SK-N-SH (cell line): ENCODE results near the gene NBEAL1. TPM values are rescaled to one million over a fixed set of nuclear protein-coding genes. Genes with fewer than 3 reads are reported as not detected.

Experiments used
- CTCF ChIA-PET: fragments of 300-600, 350-600 bp; formaldehyde crosslinking; extraction: SDS; loops from one replicate; lab custom pipeline; 2021; lab: Yijun Ruan, JAX
- POLR2A ChIA-PET: fragments of 350-600 bp; sonication (Branson Sonifier 250); formaldehyde crosslinking; extraction: SDS; loops from one replicate; lab custom pipeline; 2020; ENCODE audit warnings: antibody characterized with exemption, inconsistent platforms; lab: Yijun Ruan, JAX
- DNase-seq: peaks from one replicate; pipeline ENCODE4 v3.0.0; 2012
- H2AFZ ChIP-seq: fragments of 200-600 bp; sonication (generic); 2 replicates; pipeline ENCODE4 v1.8.1; 2016; ENCODE audit warnings: antibody characterized with exemption, mild to moderate bottlenecking, low read depth
- H3F3A ChIP-seq: fragments of 200-600 bp; sonication (generic); replicated peaks from 2 replicates; pipeline ENCODE3; 2016; ENCODE audit warnings: antibody characterized with exemption, mild to moderate bottlenecking; ENCODE audit not compliant: insufficient read depth
- H3K27ac ChIP-seq, 2 experiments: fragments of 200-500 bp in 1 of 2; fragments of 200-600 bp in 1 of 2; sonication (Bioruptor generic) in 1 of 2; sonication (generic), shearing (Covaris generic) in 1 of 2; 2 replicates each; pipeline versions ENCODE4 v1.5.1 to v1.6.1; 2014 to 2016; ENCODE audit warnings: low read depth in 2 of 2, inconsistent platforms in 1 of 2, low read length in 1 of 2, mild to moderate bottlenecking in 1 of 2, mixed read lengths in 1 of 2
- H3K27me3 ChIP-seq: fragments of 200-600 bp; sonication (generic), shearing (Covaris generic); 2 replicates; pipeline ENCODE4 v1.6.1; 2016; ENCODE audit warnings: mixed run types; ENCODE audit not compliant: insufficient read depth
- H3K36me3 ChIP-seq, 2 experiments: fragments of 200-500 bp in 1 of 2; fragments of 200-600 bp in 1 of 2; sonication (Bioruptor generic) in 1 of 2; sonication (generic) in 1 of 2; replicated peaks in 1 of 2; 2 replicates each; pipeline versions ENCODE3 to v1.5.1; 2014 to 2016; ENCODE audit warnings: low read length in 1 of 2, mild to moderate bottlenecking in 1 of 2; ENCODE audit not compliant: insufficient read depth in 2 of 2, control insufficient read depth in 1 of 2
- H3K4me1 ChIP-seq, 2 experiments: fragments of 200-500 bp in 1 of 2; fragments of 200-600 bp in 1 of 2; sonication (Bioruptor generic) in 1 of 2; sonication (generic), shearing (Covaris generic) in 1 of 2; 2 replicates each; pipeline versions ENCODE4 v1.5.1 to v1.6.1; 2014 to 2016; ENCODE audit warnings: low read depth in 1 of 2, low read length in 1 of 2, mixed run types in 1 of 2; ENCODE audit not compliant: insufficient read depth in 2 of 2, control insufficient read depth in 1 of 2
- H3K4me2 ChIP-seq: fragments of 200-600 bp; sonication (generic), shearing (Covaris generic); 2 replicates; pipeline ENCODE4 v1.6.1; 2017; ENCODE audit warnings: mixed run types
- H3K4me3 ChIP-seq, 2 experiments: fragments of 200-500 bp in 1 of 2; fragments of 200-600 bp in 1 of 2; sonication (Bioruptor generic) in 1 of 2; sonication (generic), shearing (Covaris generic) in 1 of 2; 2 replicates each; pipeline versions ENCODE4 v1.5.1 to v1.8.1; 2014 to 2016; ENCODE audit warnings: low read depth in 2 of 2, inconsistent platforms in 1 of 2, low read length in 1 of 2, mild to moderate bottlenecking in 1 of 2, mixed read lengths in 1 of 2, moderate library complexity in 1 of 2
- H3K79me2 ChIP-seq: fragments of 200-600 bp; sonication (generic); 2 replicates; pipeline ENCODE4 v1.8.1; 2017; ENCODE audit warnings: mild to moderate bottlenecking; ENCODE audit not compliant: insufficient read depth
- H3K9ac ChIP-seq: fragments of 200-600 bp; sonication (generic); 2 replicates; pipeline ENCODE4 v1.6.1; 2017; ENCODE audit warnings: mixed run types
- H3K9me2 ChIP-seq: fragments of 200-600 bp; sonication (generic); 2 replicates; pipeline ENCODE4 v1.6.1; 2017; ENCODE audit warnings: mixed run types
- H3K9me3 ChIP-seq: fragments of 200-600 bp; sonication (generic); 2 replicates; pipeline ENCODE4 v1.6.1; 2017; ENCODE audit warnings: mixed run types, mild to moderate bottlenecking, moderate library complexity
- H4K20me1 ChIP-seq: fragments of 200-600 bp; sonication (generic); 2 replicates; pipeline ENCODE4 v1.6.1; 2017; ENCODE audit warnings: mild to moderate bottlenecking, mixed run types; ENCODE audit not compliant: insufficient read depth
- CHD2 ChIP-seq: fragments of 150-350 bp; IDR thresholded peaks from 2 replicates; pipeline ENCODE4 v1.6.1; 2018; ENCODE audit warnings: low read length; ENCODE audit not compliant: partially characterized antibody
- CTCF ChIP-seq: fragments of 200-600 bp; sonication (generic); IDR thresholded peaks from 2 replicates; pipeline ENCODE4 v1.6.1; 2017; ENCODE audit warnings: antibody characterized with exemption, mild to moderate bottlenecking, moderate library complexity
- ELF1 ChIP-seq: IDR thresholded peaks from 2 replicates; pipeline ENCODE4 v1.4.0; 2012
- FOXJ3 ChIP-seq: sonication (generic); formaldehyde crosslinking; IDR thresholded peaks from 2 replicates; pipeline ENCODE4 v1.5.1; 2020; ENCODE audit warnings: mild to moderate bottlenecking, missing genetic modification reagents
- GABPA ChIP-seq: IDR thresholded peaks from 2 replicates; pipeline ENCODE4 v1.4.0; 2012; ENCODE audit warnings: low read depth, mild to moderate bottlenecking
- JUND ChIP-seq: IDR thresholded peaks from 2 replicates; pipeline ENCODE4 v1.4.0; 2012
- NRF1 ChIP-seq: IDR thresholded peaks from 2 replicates; pipeline ENCODE4 v1.6.1; 2012; ENCODE audit warnings: low read depth, mild to moderate bottlenecking, low read length
- SMC3 ChIP-seq: IDR thresholded peaks from 2 replicates; pipeline ENCODE4 v1.6.1; 2012; ENCODE audit warnings: low read depth, low read length, improper control_type of control experiment
- TAF1 ChIP-seq: IDR thresholded peaks from 2 replicates; pipeline ENCODE4 v1.6.1; 2012; ENCODE audit warnings: low read depth, mild to moderate bottlenecking, low read length, moderate library complexity, borderline replicate concordance
- TCF12 ChIP-seq: IDR thresholded peaks from 2 replicates; pipeline ENCODE4 v1.4.0; 2012
- YY1 ChIP-seq: IDR thresholded peaks from 2 replicates; pipeline ENCODE4 v1.4.0; 2012; ENCODE audit warnings: low read depth, mild to moderate bottlenecking
- WGBS: methylation state at CpG from one replicate; pipeline ENCODE4 v1.1.6; 2017; ENCODE audit warnings: low lambda C conversion rate; 5-methylcytosine and 5-hydroxymethylcytosine counted together
- polyA plus RNA-seq, 3 experiments: library from polyadenylated mRNA; depleted of rRNA; stranded (reverse); fragments of >200 nt; gene quantifications; 2 replicates each; pipeline ENCODE4 v1.2.3, GENCODE V29; 2012
- TF ChIP-seq, protein P1 (sequence below): IDR thresholded peaks from 2 replicates; pipeline ENCODE4 v1.4.0; 2012; ENCODE audit warnings: low read depth
- TF ChIP-seq, protein P2 (sequence below): IDR thresholded peaks from 2 replicates; pipeline ENCODE4 v1.6.1; 2012; ENCODE audit warnings: mild to moderate bottlenecking, low read depth, low read length, moderate library complexity

NBEAL1 gene
- polyA plus RNA-seq, 1 of the 3 experiments (the other 2 are of a cell fraction) = 3.3 TPM

DNA sequence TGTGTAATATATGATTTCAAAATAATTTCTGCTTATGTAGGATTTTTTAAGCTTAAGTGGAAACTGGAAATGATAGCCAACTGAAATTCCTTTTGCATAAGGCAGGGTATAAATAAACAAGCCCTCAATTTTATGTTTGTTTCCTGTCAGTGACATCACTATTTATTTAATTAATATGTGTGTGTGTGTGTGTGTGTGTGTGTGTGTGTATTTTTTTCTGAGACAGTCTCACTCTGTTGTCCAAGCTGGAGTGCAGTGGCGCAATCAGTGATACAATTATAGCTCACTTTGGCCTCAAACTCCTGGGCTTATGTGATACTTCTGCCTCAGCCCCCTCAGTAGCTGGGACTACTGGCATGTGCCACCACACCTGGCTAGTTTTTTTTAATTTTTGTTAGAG lies 194.9 kb downstream of the NBEAL1 start:
- H3F3A ChIP-seq = no peaks in the 10 kb centered on the region
- CTCF ChIA-PET = interaction anchor here (0.7 kb wide), 3 partner anchors 15 to 69 kb away, joined by 3 read pairs; no protein-coding TSS in a partner anchor
- H3K4me1 ChIP-seq = no peaks in the 10 kb centered on the region
- no peaks in the 10 kb centered on the region for H3K27me3 ChIP-seq
- WGBS = 100% methylated on average over 1 of the region's 1 CpG
- peaks cover 6 to 35% of the 10 kb centered on the region in 2 experiments for H3K36me3 ChIP-seq
- H3K9ac ChIP-seq = no peak overlapping the region
- no peak overlapping the region for H3K4me3 ChIP-seq
- DNase-seq = no peak
- H2AFZ ChIP-seq = no peak overlapping the region
- no peaks in the 10 kb centered on the region for H3K9me3 ChIP-seq
- POLR2A ChIA-PET = no interaction called here
- no peak overlapping the region for H3K27ac ChIP-seq
- H3K9me2 ChIP-seq = no peaks in the 10 kb centered on the region
- no peak overlapping the region for H3K4me2 ChIP-seq
- H4K20me1 ChIP-seq = no peaks in the 10 kb centered on the region
- TF ChIP-seq, protein P1, sequence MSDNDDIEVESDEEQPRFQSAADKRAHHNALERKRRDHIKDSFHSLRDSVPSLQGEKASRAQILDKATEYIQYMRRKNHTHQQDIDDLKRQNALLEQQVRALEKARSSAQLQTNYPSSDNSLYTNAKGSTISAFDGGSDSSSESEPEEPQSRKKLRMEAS = no peak
- TF ChIP-seq SMC3 = no peak
- TF ChIP-seq FOXJ3 (CRISPR knock-in tag) = no peak
- TF ChIP-seq, protein P2, sequence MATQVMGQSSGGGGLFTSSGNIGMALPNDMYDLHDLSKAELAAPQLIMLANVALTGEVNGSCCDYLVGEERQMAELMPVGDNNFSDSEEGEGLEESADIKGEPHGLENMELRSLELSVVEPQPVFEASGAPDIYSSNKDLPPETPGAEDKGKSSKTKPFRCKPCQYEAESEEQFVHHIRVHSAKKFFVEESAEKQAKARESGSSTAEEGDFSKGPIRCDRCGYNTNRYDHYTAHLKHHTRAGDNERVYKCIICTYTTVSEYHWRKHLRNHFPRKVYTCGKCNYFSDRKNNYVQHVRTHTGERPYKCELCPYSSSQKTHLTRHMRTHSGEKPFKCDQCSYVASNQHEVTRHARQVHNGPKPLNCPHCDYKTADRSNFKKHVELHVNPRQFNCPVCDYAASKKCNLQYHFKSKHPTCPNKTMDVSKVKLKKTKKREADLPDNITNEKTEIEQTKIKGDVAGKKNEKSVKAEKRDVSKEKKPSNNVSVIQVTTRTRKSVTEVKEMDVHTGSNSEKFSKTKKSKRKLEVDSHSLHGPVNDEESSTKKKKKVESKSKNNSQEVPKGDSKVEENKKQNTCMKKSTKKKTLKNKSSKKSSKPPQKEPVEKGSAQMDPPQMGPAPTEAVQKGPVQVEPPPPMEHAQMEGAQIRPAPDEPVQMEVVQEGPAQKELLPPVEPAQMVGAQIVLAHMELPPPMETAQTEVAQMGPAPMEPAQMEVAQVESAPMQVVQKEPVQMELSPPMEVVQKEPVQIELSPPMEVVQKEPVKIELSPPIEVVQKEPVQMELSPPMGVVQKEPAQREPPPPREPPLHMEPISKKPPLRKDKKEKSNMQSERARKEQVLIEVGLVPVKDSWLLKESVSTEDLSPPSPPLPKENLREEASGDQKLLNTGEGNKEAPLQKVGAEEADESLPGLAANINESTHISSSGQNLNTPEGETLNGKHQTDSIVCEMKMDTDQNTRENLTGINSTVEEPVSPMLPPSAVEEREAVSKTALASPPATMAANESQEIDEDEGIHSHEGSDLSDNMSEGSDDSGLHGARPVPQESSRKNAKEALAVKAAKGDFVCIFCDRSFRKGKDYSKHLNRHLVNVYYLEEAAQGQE = no peak
- no peak for TF ChIP-seq CTCF
- TF ChIP-seq CHD2 = no peak
- no peak for TF ChIP-seq TAF1
- TF ChIP-seq NRF1 = no peak
- no peak for TF ChIP-seq ELF1
- no peak for TF ChIP-seq YY1
- TF ChIP-seq JUND = no peak
- no peak for TF ChIP-seq GABPA
- no peak for TF ChIP-seq TCF12
- TF ChIP-seq, all 33 proteins: peak for 0
- no peaks in the 10 kb centered on the region for H3K79me2 ChIP-seq
